Left lung (tissue), 10 donors: ENCODE data around the gene TMEM212. TPM values are rescaled to one million over a fixed set of nuclear protein-coding genes. Genes with fewer than 3 reads are reported as not detected.

Experiments used
- ATAC-seq: fragments of 200-7000 bp; cut with Tn5 transposase; one replicate; pipeline ENCODE4 v1.9.1; 2020; ENCODE audit warnings: moderate library complexity
- DNase-seq, 4 donors: peaks; one replicate each; pipeline ENCODE4 v3.0.0-alpha.2; 2013 to 2020
- H3K27ac ChIP-seq, 2 donors: fragments of 200-600 bp; sonication (generic) in 1 of 2; one replicate each; pipeline versions ENCODE4 v1.5.0 to v1.8.0; 2020 to 2021
- H3K27me3 ChIP-seq, 2 donors: fragments of 200-600 bp; sonication (generic) in 1 of 2; one replicate each; pipeline versions ENCODE4 v1.5.0 to v1.8.0; 2020 to 2021
- H3K36me3 ChIP-seq, 2 donors: fragments of 200-600 bp; sonication (generic) in 1 of 2; one replicate each; pipeline versions ENCODE4 v1.5.0 to v1.8.0; 2020 to 2021
- H3K4me1 ChIP-seq, 2 donors: fragments of 200-600 bp; one replicate each; pipeline ENCODE4 v1.8.0; 2021
- H3K4me3 ChIP-seq, 2 donors: fragments of 200-600 bp; sonication (generic) in 1 of 2; one replicate each; pipeline versions ENCODE4 v1.5.0 to v1.8.0; 2020 to 2021; ENCODE audit warnings: mild to moderate bottlenecking in 1 of 2
- H3K9me3 ChIP-seq, 2 donors: fragments of 200-600 bp; sonication (generic) in 1 of 2; one replicate each; pipeline versions ENCODE4 v1.5.0 to v1.8.0; 2020 to 2021
- CTCF ChIP-seq, 2 donors: fragments of 200-600 bp; sonication (generic) in 1 of 2; IDR thresholded peaks; one replicate each; pipeline versions ENCODE4 v1.5.0 to v1.8.0; 2021; ENCODE audit warnings: antibody characterized with exemption in 2 of 2
- intact Hi-C, 2 donors: fragments of 100-400 bp; cut with DNase I; formaldehyde crosslinking; loops; one replicate each; pipeline versions ENCODE4 v1.11.2 to v1.14.2; 2022
- polyA plus RNA-seq, 6 donors: library from polyadenylated mRNA; unstranded; fragments of 120-200 nt; gene quantifications; one replicate each; pipeline ENCODE4 v1.2.1, GENCODE V29; 2013; ENCODE audit not compliant: insufficient read length in 6 of 6
- total RNA-seq, 2 donors: library from RNA; stranded (reverse); fragmentation: NEBNext Ultra II Directional; extraction: Animal tissue kit (Norgen Biotek cat#: 25700); gene quantifications; one replicate each; pipeline ENCODE4 v1.2.1, GENCODE V29; 2021
- donor health status: DM: no; HTN: yes; CAD: no.
- donor health status: DM: no; HTN: no; CAD: no.

The TMEM212 gene
- total and polyA plus RNA-seq, 8 donors = 0.50 to 6.2 (median 3.2) TPM; not detected in 1

DNA sequence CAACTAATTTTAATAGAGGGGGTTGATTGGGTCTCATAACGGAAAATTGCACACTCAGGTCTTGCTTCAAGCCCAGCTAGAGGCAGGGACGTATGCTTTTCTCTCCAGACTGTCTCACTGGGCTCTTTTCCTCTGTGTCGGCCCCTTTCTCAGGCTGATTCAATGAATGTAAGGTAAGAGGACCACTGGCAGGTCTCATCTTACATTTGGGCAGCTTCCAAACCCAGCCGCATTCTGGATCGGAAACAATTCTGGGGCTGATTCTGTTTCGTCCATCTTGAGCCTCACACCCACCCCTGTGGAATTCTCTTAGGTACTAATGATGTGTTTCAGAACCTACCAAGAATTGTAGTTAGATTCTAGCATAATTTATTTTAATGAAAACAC, 40.7 kb downstream of the TMEM212 start:
- DNase-seq = no peak
- Histone ChIP-seq H3K36me3 (no peaks in the 10 kb centered on the region), H3K4me1 (no peaks in the 10 kb centered on the region), H3K27ac (no peak overlapping the region), H3K27me3 (no peaks in the 10 kb centered on the region), H3K9me3 (no peaks in the 10 kb centered on the region), H3K4me3 (no peak overlapping the region)
- intact Hi-C loops = no loop called here
- no peak for ATAC-seq
- TF ChIP-seq CTCF (IDR thresholded peaks at IDR 0.05) = no peak

GRCh38 chr3:171888466-171888865, 45.3 kb downstream of the TMEM212 start:
- Histone ChIP-seq H3K9me3 (no peaks in the 10 kb centered on the region), H3K27me3 (no peaks in the 10 kb centered on the region), H3K27ac (no peak overlapping the region), H3K4me3 (no peak overlapping the region), H3K4me1 (no peaks in the 10 kb centered on the region), H3K36me3 (no peaks in the 10 kb centered on the region)
- DNase-seq (no peak), ATAC-seq (no peak)
- no peak for TF ChIP-seq CTCF (IDR thresholded peaks at IDR 0.05)
- intact Hi-C loops = no loop called here

DNA sequence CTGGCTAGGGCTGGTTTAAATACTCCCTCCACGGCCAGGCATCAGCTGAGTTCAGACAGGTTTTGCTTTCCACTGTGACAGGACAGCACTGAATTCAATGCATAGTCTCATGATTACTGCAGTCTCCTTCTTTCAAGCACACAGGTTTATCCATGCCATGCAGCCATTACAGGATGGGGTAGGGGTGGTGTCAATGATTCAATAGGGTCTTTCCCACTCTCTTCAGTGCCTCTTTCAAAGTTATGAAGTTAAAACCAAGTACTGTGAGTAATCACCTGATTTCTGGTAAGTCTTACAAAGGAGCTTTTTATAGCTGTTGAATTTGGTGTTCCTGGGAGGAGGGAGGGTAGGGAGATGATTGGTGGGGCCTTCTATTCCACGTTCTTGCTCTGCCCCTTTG, 47.2 kb downstream of the TMEM212 start:
- Histone ChIP-seq H3K4me1 (no peaks in the 10 kb centered on the region), H3K9me3 (no peaks in the 10 kb centered on the region), H3K36me3 (no peaks in the 10 kb centered on the region), H3K27me3 (no peaks in the 10 kb centered on the region), H3K27ac (no peak overlapping the region), H3K4me3 (no peak overlapping the region)
- ATAC-seq = no peak
- intact Hi-C loops = no loop called here
- TF ChIP-seq CTCF (IDR thresholded peaks at IDR 0.05) = no peak
- DNase-seq = no peak

- no peak overlapping the region for H3K4me3 ChIP-seq
- ATAC-seq (no peak), DNase-seq (no peak)
- no peaks in the 10 kb centered on the region for H3K36me3 ChIP-seq
- H3K9me3 ChIP-seq = no peaks in the 10 kb centered on the region
- no peaks in the 10 kb centered on the region for H3K27me3 ChIP-seq
- no peaks in the 10 kb centered on the region for H3K4me1 ChIP-seq
- intact Hi-C loops = no loop called here
- H3K27ac ChIP-seq = no peak overlapping the region
- no peak for TF ChIP-seq CTCF (IDR thresholded peaks at IDR 0.05)
Measured at GRCh38 chr3:171892457-171892856, 49.3 kb downstream of the TMEM212 start.

- H3K27ac ChIP-seq = no peak overlapping the region
- intact Hi-C loops = no loop called here
- no peaks in the 10 kb centered on the region for H3K36me3 ChIP-seq
- ATAC-seq (no peak), DNase-seq (no peak)
- TF ChIP-seq CTCF (IDR thresholded peaks at IDR 0.05) = no peak
- H3K4me3 ChIP-seq = no peak overlapping the region
- H3K9me3 ChIP-seq = no peaks in the 10 kb centered on the region
- H3K4me1 ChIP-seq = no peaks in the 10 kb centered on the region
- no peaks in the 10 kb centered on the region for H3K27me3 ChIP-seq
Measured at GRCh38 chr3:171895291-171895690, 52.1 kb downstream of the TMEM212 start.
